MM.1S (cell line): Measurements from ENCODE around the gene HNRNPA1.

ENCODE experiments used
- DNase-seq: peaks from one replicate; pipeline ENCODE4 v3.0.0-alpha.2; 2015
- H2AFZ ChIP-seq: fragments of 300-600 bp; sonication (generic); 2 replicates; pipeline ENCODE4 v1.6.0; 2016; ENCODE audit warnings: antibody characterized with exemption, low read length
- H3F3A ChIP-seq: fragments of 300-600 bp; sonication (generic); 2 replicates; pipeline ENCODE4 v1.6.1; 2016; ENCODE audit warnings: mild to moderate bottlenecking, antibody characterized with exemption, low read length, moderate library complexity, mixed read lengths; ENCODE audit not compliant: insufficient read depth
- H3K27ac ChIP-seq: fragments of 300-600 bp; sonication (generic); 2 replicates; pipeline ENCODE4 v1.5.1; 2016; ENCODE audit warnings: mild to moderate bottlenecking, low read length
- H3K27me3 ChIP-seq: fragments of 300-600 bp; sonication (generic); replicated peaks from 2 replicates; pipeline ENCODE4 v1.6.0; 2016; ENCODE audit warnings: low read length; ENCODE audit not compliant: insufficient read depth
- H3K36me3 ChIP-seq: fragments of 300-600 bp; sonication (generic); replicated peaks from 2 replicates; pipeline ENCODE4 v1.6.1; 2016; ENCODE audit warnings: mild to moderate bottlenecking, low read length, mixed read lengths; ENCODE audit not compliant: insufficient read depth
- H3K4me1 ChIP-seq: fragments of 300-600 bp; sonication (generic); 2 replicates; pipeline ENCODE4 v1.6.1; 2016; ENCODE audit warnings: low read length, mixed read lengths
- H3K4me2 ChIP-seq: fragments of 300-600 bp; sonication (generic); 2 replicates; pipeline ENCODE4 v1.6.0; 2016; ENCODE audit warnings: low read depth, low read length
- H3K4me3 ChIP-seq: fragments of 300-600 bp; sonication (generic); 2 replicates; pipeline ENCODE4 v1.5.1; 2016; ENCODE audit warnings: low read length, mixed read lengths
- H3K79me2 ChIP-seq: fragments of 300-600 bp; sonication (generic); 2 replicates; pipeline ENCODE4 v1.6.1; 2016; ENCODE audit warnings: mixed run types, low read length, mixed read lengths
- H3K9ac ChIP-seq: fragments of 300-600 bp; sonication (generic); 2 replicates; pipeline ENCODE4 v1.6.1; 2016; ENCODE audit warnings: low read length, mixed read lengths
- H3K9me2 ChIP-seq: fragments of 300-600 bp; sonication (generic); replicated peaks from 2 replicates; pipeline ENCODE4 v1.6.1; 2016; ENCODE audit warnings: mild to moderate bottlenecking, low read length, mixed read lengths; ENCODE audit not compliant: insufficient read depth
- H3K9me3 ChIP-seq: fragments of 300-600 bp; sonication (generic); replicated peaks from 2 replicates; pipeline ENCODE4 v1.6.1; 2016; ENCODE audit warnings: mild to moderate bottlenecking, low read length, mixed read lengths; ENCODE audit not compliant: insufficient read depth
- H4K20me1 ChIP-seq: fragments of 300-600 bp; sonication (generic); 2 replicates; pipeline ENCODE4 v1.6.1; 2016; ENCODE audit warnings: mild to moderate bottlenecking, low read length, moderate library complexity, mixed read lengths; ENCODE audit not compliant: insufficient read depth
- EZH2 ChIP-seq: fragments of 300-600 bp; sonication (generic); optimal IDR thresholded peaks from 2 replicates; pipeline ENCODE3; 2017; ENCODE audit warnings: low read depth, mild to moderate bottlenecking, antibody characterized with exemption, low read length, mixed read lengths
- EZH2phosphoT487 ChIP-seq: fragments of 300-600 bp; sonication (generic); IDR thresholded peaks from 2 replicates; pipeline ENCODE4 v1.6.1; 2018; ENCODE audit warnings: antibody characterized with exemption, low read length
- TF ChIP-seq, protein P1 (sequence below): fragments of 300-600 bp; sonication (generic); IDR thresholded peaks from 2 replicates; pipeline ENCODE4 v1.5.1; 2016; ENCODE audit warnings: antibody characterized with exemption, low read length, mixed read lengths

HNRNPA1 gene

DNA sequence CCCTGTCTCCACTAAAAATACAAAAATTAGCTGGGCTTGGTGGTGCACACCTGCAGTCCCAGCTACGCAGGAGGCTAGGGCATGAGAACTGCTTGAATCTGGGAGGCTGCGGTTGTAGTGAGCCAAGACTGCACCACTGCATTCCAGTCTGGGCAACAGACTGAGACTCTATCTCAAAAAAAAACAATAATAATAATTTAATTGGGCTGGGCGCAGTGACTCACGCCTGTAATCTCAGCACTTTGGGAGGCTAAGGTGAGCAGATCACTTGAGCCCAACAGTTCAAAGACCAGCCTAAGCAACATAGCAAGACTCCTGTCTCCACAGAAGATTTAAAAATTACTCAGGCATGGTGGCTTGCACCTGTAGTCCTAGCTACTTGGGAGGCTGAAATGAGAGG, 27.3 kb upstream of the HNRNPA1 start:
- TF ChIP-seq EZH2phosphoT487 (no peak), EZH2 (no peak)
- TF ChIP-seq, protein P1, sequence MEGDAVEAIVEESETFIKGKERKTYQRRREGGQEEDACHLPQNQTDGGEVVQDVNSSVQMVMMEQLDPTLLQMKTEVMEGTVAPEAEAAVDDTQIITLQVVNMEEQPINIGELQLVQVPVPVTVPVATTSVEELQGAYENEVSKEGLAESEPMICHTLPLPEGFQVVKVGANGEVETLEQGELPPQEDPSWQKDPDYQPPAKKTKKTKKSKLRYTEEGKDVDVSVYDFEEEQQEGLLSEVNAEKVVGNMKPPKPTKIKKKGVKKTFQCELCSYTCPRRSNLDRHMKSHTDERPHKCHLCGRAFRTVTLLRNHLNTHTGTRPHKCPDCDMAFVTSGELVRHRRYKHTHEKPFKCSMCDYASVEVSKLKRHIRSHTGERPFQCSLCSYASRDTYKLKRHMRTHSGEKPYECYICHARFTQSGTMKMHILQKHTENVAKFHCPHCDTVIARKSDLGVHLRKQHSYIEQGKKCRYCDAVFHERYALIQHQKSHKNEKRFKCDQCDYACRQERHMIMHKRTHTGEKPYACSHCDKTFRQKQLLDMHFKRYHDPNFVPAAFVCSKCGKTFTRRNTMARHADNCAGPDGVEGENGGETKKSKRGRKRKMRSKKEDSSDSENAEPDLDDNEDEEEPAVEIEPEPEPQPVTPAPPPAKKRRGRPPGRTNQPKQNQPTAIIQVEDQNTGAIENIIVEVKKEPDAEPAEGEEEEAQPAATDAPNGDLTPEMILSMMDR = no peak
- Histone ChIP-seq H2AFZ (no peak overlapping the region), H3F3A (0 out of 2 replicates have a peak, but pooled peaks cover 4% of the 10 kb centered on the region), H3K9me3 (no peaks in the 10 kb centered on the region), H4K20me1 (no peaks in the 10 kb centered on the region), H3K4me2 (no peak overlapping the region), H3K79me2 (peaks cover 29% of the 10 kb centered on the region), H3K27ac (no peak overlapping the region), H3K36me3 (peaks cover 11% of the 10 kb centered on the region; the same call in 1 of the 2 replicates), H3K9ac (no peak overlapping the region), H3K4me1 (no peaks in the 10 kb centered on the region), H3K4me3 (no peak overlapping the region), H3K27me3 (no peaks in the 10 kb centered on the region), H3K9me2 (no peaks in the 10 kb centered on the region)
- no peak for DNase-seq

DNA sequence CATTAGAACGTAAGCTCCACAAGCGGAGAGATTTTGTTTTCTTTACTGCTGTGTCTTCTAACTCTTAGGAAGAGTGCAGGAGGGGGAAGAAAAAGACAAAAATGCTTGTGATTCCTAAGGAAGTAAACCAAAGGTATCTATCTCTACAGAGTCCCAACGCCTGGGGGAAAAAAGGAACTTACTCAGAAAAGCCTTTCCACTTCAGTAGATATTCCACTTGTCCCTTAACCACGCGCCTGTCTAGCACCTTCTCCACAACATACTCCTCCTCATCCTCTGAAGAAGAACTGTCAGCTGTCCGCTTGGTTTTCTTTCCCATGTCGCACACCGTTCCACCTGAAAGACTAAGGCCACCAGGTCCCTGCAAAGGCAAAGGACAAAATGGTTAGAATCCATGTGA, 23.2 kb upstream of the HNRNPA1 start:
- Histone ChIP-seq H3K4me1 (peaks cover 6% of the 10 kb centered on the region; the same call in 1 of the 2 replicates), H3K9me3 (no peaks in the 10 kb centered on the region), H3K27ac (no peak overlapping the region), H3F3A (0 out of 2 replicates have a peak, but pooled peaks cover under 1% of the 10 kb centered on the region), H3K27me3 (no peaks in the 10 kb centered on the region), H4K20me1 (no peaks in the 10 kb centered on the region), H3K9ac (no peak overlapping the region), H2AFZ (no peak overlapping the region), H3K36me3 (peaks cover 11% of the 10 kb centered on the region; the same call in 1 of the 2 replicates), H3K79me2 (peaks cover 47% of the 10 kb centered on the region), H3K4me3 (no peak overlapping the region), H3K9me2 (no peaks in the 10 kb centered on the region), H3K4me2 (no peak overlapping the region)
- TF ChIP-seq EZH2phosphoT487 (no peak), EZH2 (no peak)
- TF ChIP-seq, protein P1 = no peak
- DNase-seq = no peak

DNA sequence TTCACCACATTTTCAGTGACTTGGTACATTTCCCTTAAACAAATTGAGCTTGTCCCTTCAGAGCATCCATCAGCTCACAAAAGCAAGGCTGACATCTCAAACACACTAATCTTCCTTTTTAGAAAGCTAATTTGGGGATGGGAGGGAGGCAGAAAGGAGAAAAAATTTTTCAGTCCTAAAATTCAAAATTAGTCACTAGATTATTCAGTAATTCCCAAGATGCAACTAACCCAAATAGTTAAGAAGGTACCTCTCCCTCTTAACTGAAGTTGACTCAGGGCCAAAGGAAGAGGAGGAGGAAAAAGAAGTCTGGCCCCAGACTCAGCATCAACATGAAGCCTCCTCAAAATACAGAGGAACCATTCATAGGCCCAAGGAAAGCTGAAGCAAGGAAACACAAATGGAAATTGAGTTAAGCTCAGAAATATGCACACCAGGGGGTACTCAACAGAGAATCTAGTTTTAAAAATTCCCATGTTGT, 22.3 kb upstream of the HNRNPA1 start:
- DNase-seq = no peak
- peaks cover 50% of the 10 kb centered on the region for H3K79me2 ChIP-seq

More for the DNA sequence above, 22.3 kb upstream of the HNRNPA1 start:
- Histone ChIP-seq H2AFZ (no peak overlapping the region), H3K4me2 (no peak overlapping the region), H4K20me1 (no peaks in the 10 kb centered on the region), H3K27ac (no peak overlapping the region), H3F3A (no peaks in the 10 kb centered on the region), H3K9me3 (no peaks in the 10 kb centered on the region), H3K36me3 (peaks cover 11% of the 10 kb centered on the region; the same call in 1 of the 2 replicates), H3K4me1 (peaks cover 6% of the 10 kb centered on the region; the same call in 1 of the 2 replicates), H3K9me2 (no peaks in the 10 kb centered on the region), H3K27me3 (no peaks in the 10 kb centered on the region), H3K9ac (no peak overlapping the region), H3K4me3 (no peak overlapping the region)
- TF ChIP-seq EZH2 (no peak), EZH2phosphoT487 (no peak)
- TF ChIP-seq, protein P1 = no peak
